ENCODE results near the gene LRFN2. TPM values are rescaled to one million over a fixed set of nuclear protein-coding genes. Genes with fewer than 3 reads are reported as not detected.

The LRFN2 gene
- polyA plus RNA-seq, 1 of the 3 experiments (the other 2 are of a cell fraction), result 0.02 TPM

- Histone ChIP-seq H3K4me2 (no peak overlapping the region), H3K9ac (no peak overlapping the region), H3K27me3 (ENCODE audit: insufficient read depth) (no peaks in the 10 kb centered on the region), H3K9me2 (no peaks in the 10 kb centered on the region), H3F3A (replicated peaks; ENCODE audit: insufficient read depth) (no peaks in the 10 kb centered on the region), H3K27ac (ENCODE audit: low read depth in 2 of 2, low read length in 1 of 2) (no peak overlapping the region), H3K4me1 (ENCODE audit: control insufficient read depth in 1 of 2, insufficient read depth in 2 of 2, low read depth in 1 of 2, low read length in 1 of 2) (peaks cover 0 to 31% of the 10 kb centered on the region in 2 experiments; a peak in 1 of 4 replicates), H3K79me2 (ENCODE audit: insufficient read depth) (no peaks in the 10 kb centered on the region), H3K36me3 (replicated peaks in 1 of 2; ENCODE audit: control insufficient read depth in 1 of 2, insufficient read depth in 2 of 2, low read length in 1 of 2) (no peaks in the 10 kb centered on the region), H3K4me3 (ENCODE audit: low read depth in 2 of 2, low read length in 1 of 2) (no peak overlapping the region), H4K20me1 (ENCODE audit: insufficient read depth) (no peaks in the 10 kb centered on the region), H2AFZ (ENCODE audit: low read depth) (no peak overlapping the region), H3K9me3 (no peaks in the 10 kb centered on the region)
- WGBS (ENCODE audit: low lambda C conversion rate), result 16% methylated on average over 5 of the region's 5 CpGs
- ChIA-PET CTCF (no interaction called here), POLR2A (no interaction called here)
- no peak for TF ChIP-seq CHD2 (IDR thresholded peaks at IDR 0.05; ENCODE audit: low read length, partially characterized antibody)
- no peak for TF ChIP-seq MEF2A (IDR thresholded peaks at IDR 0.05; ENCODE audit: borderline replicate concordance, low read depth)
- no peak for TF ChIP-seq TAF1 (IDR thresholded peaks at IDR 0.05; ENCODE audit: borderline replicate concordance, low read depth, low read length)
- no peak for TF ChIP-seq CTCF (IDR thresholded peaks at IDR 0.05)
- TF ChIP-seq FOSL2 (IDR thresholded peaks at IDR 0.05; ENCODE audit: borderline replicate concordance, low read depth), result no peak
- no peak for TF ChIP-seq RXRA (IDR thresholded peaks at IDR 0.05; ENCODE audit: borderline replicate concordance, low read depth)
- no peak for TF ChIP-seq SMC3 (IDR thresholded peaks at IDR 0.05; ENCODE audit: low read depth, low read length)
- no peak for TF ChIP-seq ZBTB33 (IDR thresholded peaks at IDR 0.05; ENCODE audit: borderline replicate concordance, low read depth)
- no peak for TF ChIP-seq RCOR1 (IDR thresholded peaks at IDR 0.05; ENCODE audit: low read length)
- TF ChIP-seq IRF3 (IDR thresholded peaks at IDR 0.05; ENCODE audit: low read depth, low read length), result no peak
- no peak for TF ChIP-seq PBX3 (IDR thresholded peaks at IDR 0.05)
- TF ChIP-seq USF2 (IDR thresholded peaks at IDR 0.05; ENCODE audit: borderline replicate concordance, low read depth, low read length), result no peak
- TF ChIP-seq REST (IDR thresholded peaks at IDR 0.05; ENCODE audit: low read depth, low read length), result no peak
- TF ChIP-seq RAD21 (IDR thresholded peaks at IDR 0.05; ENCODE audit: low read length), result no peak
- TF ChIP-seq MAX (IDR thresholded peaks at IDR 0.05; ENCODE audit: low read depth), result no peak
- TF ChIP-seq GATA2 (CRISPR knock-in tag; IDR thresholded peaks at IDR 0.05), result no peak
- TF ChIP-seq FOXJ3 (CRISPR knock-in tag; IDR thresholded peaks at IDR 0.05), result no peak
- no peak for DNase-seq
These were observed 193.5 kb downstream of the LRFN2 start for GRCh38 chr6:40393641-40394040.
